Mesenchymal stem cell (in vitro differentiated cells and primary cell): ENCODE data around the gene TARP.

Experiments
- DNase-seq: peaks from one replicate; pipeline ENCODE4 v3.0.0-alpha.2; 2013
- H2AFZ ChIP-seq: one replicate; pipeline ENCODE4 v1.6.1; 2013; ENCODE audit warnings: low read depth, mild to moderate bottlenecking, control low read depth, inconsistent platforms, low read length, moderate library complexity
- H2AK5ac ChIP-seq: 2 replicates; pipeline ENCODE4 v1.6.1; 2013; ENCODE audit warnings: low read length, moderate library complexity, mild to moderate bottlenecking, inconsistent platforms; ENCODE audit not compliant: severe bottlenecking
- H2BK120ac ChIP-seq: one replicate; pipeline ENCODE4 v1.6.1; 2013; ENCODE audit warnings: low read depth, mild to moderate bottlenecking, inconsistent platforms, low read length, moderate library complexity
- H2BK12ac ChIP-seq, 2 experiments: one replicate each; pipeline ENCODE4 v1.6.1; 2013; ENCODE audit warnings: inconsistent platforms in 2 of 2, low read length in 2 of 2, mild to moderate bottlenecking in 2 of 2, moderate library complexity in 2 of 2, control low read depth in 1 of 2
- H2BK15ac ChIP-seq: one replicate; pipeline ENCODE4 v1.6.1; 2013; ENCODE audit warnings: mild to moderate bottlenecking, low read depth, inconsistent platforms; ENCODE audit not compliant: poor library complexity, severe bottlenecking
- H2BK5ac ChIP-seq: 2 replicates; pipeline ENCODE4 v1.6.1; 2013; ENCODE audit warnings: low read depth, mild to moderate bottlenecking, low read length, control low read depth, inconsistent platforms; ENCODE audit not compliant: poor library complexity, severe bottlenecking
- H3K14ac ChIP-seq, 2 experiments: one replicate each; pipeline ENCODE4 v1.6.1; 2013; ENCODE audit warnings: inconsistent platforms in 2 of 2, low read length in 2 of 2, control low read depth in 1 of 2, mild to moderate bottlenecking in 1 of 2, moderate library complexity in 1 of 2
- H3K18ac ChIP-seq, 2 experiments: one replicate each; pipeline ENCODE4 v1.6.1; 2013; ENCODE audit warnings: inconsistent platforms in 2 of 2, low read length in 2 of 2, control low read depth in 1 of 2, low read depth in 1 of 2, mild to moderate bottlenecking in 1 of 2
- H3K23ac ChIP-seq, 2 experiments: one replicate each; pipeline ENCODE4 v1.6.1; 2013; ENCODE audit warnings: inconsistent platforms in 2 of 2, low read length in 2 of 2, mild to moderate bottlenecking in 2 of 2, moderate library complexity in 2 of 2, control low read depth in 1 of 2
- H3K27ac ChIP-seq: 2 replicates; pipeline ENCODE4 v1.5.1; 2013; ENCODE audit warnings: mild to moderate bottlenecking, moderate library complexity, low read length, control low read depth, inconsistent platforms; ENCODE audit not compliant: poor library complexity, severe bottlenecking
- H3K27me3 ChIP-seq, 2 experiments: 2 replicates each; pipeline versions ENCODE4 v1.6.1 to v1.7.0; 2013; ENCODE audit warnings: low read length in 2 of 2, mild to moderate bottlenecking in 2 of 2, moderate library complexity in 2 of 2, control low read depth in 1 of 2, inconsistent platforms in 1 of 2; ENCODE audit not compliant: control insufficient read depth in 1 of 2, insufficient read depth in 1 of 2
- H3K36me3 ChIP-seq, 2 experiments: 2 replicates each; pipeline versions ENCODE4 v1.6.1 to v1.7.0; 2013; ENCODE audit warnings: low read length in 2 of 2, control low read depth in 1 of 2, inconsistent platforms in 1 of 2, low read depth in 1 of 2, mild to moderate bottlenecking in 1 of 2; ENCODE audit not compliant: insufficient read depth in 2 of 2, control insufficient read depth in 1 of 2
- H3K4ac ChIP-seq, 2 experiments: one replicate each; pipeline ENCODE4 v1.6.1; 2013; ENCODE audit warnings: inconsistent platforms in 2 of 2, low read length in 2 of 2, mild to moderate bottlenecking in 2 of 2, moderate library complexity in 2 of 2, control low read depth in 1 of 2, low read depth in 1 of 2
- H3K4me1 ChIP-seq: 2 replicates; pipeline ENCODE4 v1.6.1; 2013; ENCODE audit warnings: low read depth, low read length, control low read depth; ENCODE audit not compliant: control insufficient read depth, insufficient read depth
- H3K4me2 ChIP-seq: 2 replicates; pipeline ENCODE4 v1.6.1; 2013; ENCODE audit warnings: low read length, mild to moderate bottlenecking, inconsistent platforms; ENCODE audit not compliant: poor library complexity, severe bottlenecking
- H3K4me3 ChIP-seq, 2 experiments: 2 replicates each; pipeline versions ENCODE4 v1.5.1 to v1.7.0; 2013; ENCODE audit warnings: low read length in 2 of 2, mild to moderate bottlenecking in 2 of 2, control low read depth in 1 of 2, low read depth in 1 of 2; ENCODE audit not compliant: insufficient read depth in 1 of 2
- H3K79me1 ChIP-seq: replicated peaks from 2 replicates; pipeline ENCODE4 v1.6.1; 2013; ENCODE audit warnings: mild to moderate bottlenecking, control low read depth, low read length, inconsistent platforms; ENCODE audit not compliant: poor library complexity, severe bottlenecking
- H3K9ac ChIP-seq: 2 replicates; pipeline ENCODE4 v1.7.0; 2013; ENCODE audit warnings: mild to moderate bottlenecking, low read length, moderate library complexity
- H3K9me3 ChIP-seq: 2 replicates; pipeline ENCODE4 v1.7.0; 2013; ENCODE audit warnings: mild to moderate bottlenecking, low read length; ENCODE audit not compliant: control insufficient read depth
- H4K8ac ChIP-seq: one replicate; pipeline ENCODE4 v1.6.1; 2013; ENCODE audit warnings: inconsistent platforms, mild to moderate bottlenecking, low read length, moderate library complexity
- H4K91ac ChIP-seq: one replicate; pipeline ENCODE4 v1.6.1; 2013; ENCODE audit warnings: mild to moderate bottlenecking, low read length, inconsistent platforms
- WGBS: methylation state at CpG from one replicate; pipeline ENCODE4 v1.1.7; 2013; ENCODE audit warnings: mixed read lengths; 5-methylcytosine and 5-hydroxymethylcytosine counted together

The TARP gene

DNA sequence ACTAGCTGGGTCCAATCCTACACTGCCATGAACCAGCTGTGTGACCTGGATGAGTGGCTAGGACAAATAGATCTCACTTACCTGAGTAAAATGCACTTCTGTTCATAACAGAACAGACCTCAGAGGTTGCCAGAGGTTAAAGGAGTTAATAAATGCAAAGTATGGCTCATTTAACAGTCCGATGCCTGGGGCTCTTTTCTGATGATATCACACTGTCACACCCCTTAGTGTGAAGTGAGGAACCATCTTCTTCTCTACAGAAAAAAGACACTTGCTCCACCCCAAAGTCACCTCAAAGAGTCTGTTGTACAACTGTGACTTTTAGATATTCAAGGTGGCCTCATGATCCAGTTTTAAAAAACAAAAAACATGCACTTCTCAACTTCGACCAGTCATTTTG, 21.5 kb upstream of the TARP start:
- Histone ChIP-seq H2BK15ac (no peak overlapping the region), H2BK12ac (no peak overlapping the region), H3K36me3 (no peaks in the 10 kb centered on the region), H3K14ac (no peak overlapping the region), H3K9ac (no peak overlapping the region), H4K91ac (no peak overlapping the region), H2BK120ac (no peak overlapping the region), H4K8ac (no peak overlapping the region), H2AFZ (no peak overlapping the region), H3K18ac (no peak overlapping the region), H2AK5ac (no peak overlapping the region), H3K79me1 (no peaks in the 10 kb centered on the region), H2BK5ac (no peak overlapping the region), H3K4me3 (no peak overlapping the region), H3K27me3 (peaks cover 9 to 22% of the 10 kb centered on the region in 2 experiments), H3K4me1 (peaks cover 4% of the 10 kb centered on the region), H3K9me3 (no peaks in the 10 kb centered on the region), H3K27ac (no peak overlapping the region), H3K4ac (no peak overlapping the region), H3K4me2 (no peak overlapping the region), H3K23ac (no peak overlapping the region)
- 100% methylated on average over 1 of the region's 2 CpGs for WGBS
- DNase-seq = no peak

DNA sequence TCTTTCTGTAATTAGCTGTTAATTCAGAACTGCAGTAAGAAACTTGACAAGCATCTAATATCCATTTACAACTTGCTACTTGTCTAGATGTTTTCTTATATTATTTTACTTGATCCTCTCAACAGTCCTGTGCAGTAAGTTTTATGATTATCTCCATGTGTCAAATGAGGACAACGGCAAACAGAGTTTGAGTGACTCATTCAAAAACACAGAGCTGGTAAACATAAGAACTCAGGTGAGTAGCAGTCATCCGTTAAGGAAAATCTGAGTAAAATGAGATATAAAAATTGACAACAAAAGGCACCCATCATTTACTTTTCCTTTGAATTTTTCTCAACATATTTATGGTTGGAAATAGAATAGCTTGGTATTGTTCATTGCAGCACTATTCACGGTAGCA, 19.0 kb upstream of the TARP start:
- Histone ChIP-seq H3K79me1 (no peaks in the 10 kb centered on the region), H2BK12ac (no peak overlapping the region), H3K4me3 (no peak overlapping the region), H2AK5ac (no peak overlapping the region), H3K4me2 (no peak overlapping the region), H4K8ac (no peak overlapping the region), H3K27ac (no peak overlapping the region), H3K36me3 (no peaks in the 10 kb centered on the region), H2BK5ac (no peak overlapping the region), H2BK120ac (no peak overlapping the region), H3K14ac (no peak overlapping the region), H3K23ac (no peak overlapping the region), H3K4ac (no peak overlapping the region), H2BK15ac (no peak overlapping the region), H3K9me3 (no peaks in the 10 kb centered on the region), H2AFZ (no peak overlapping the region), H4K91ac (no peak overlapping the region), H3K9ac (no peak overlapping the region), H3K18ac (no peak overlapping the region), H3K27me3 (peaks cover 0 to 12% of the 10 kb centered on the region in 2 experiments), H3K4me1 (peaks cover 4% of the 10 kb centered on the region)
- 83% methylated on average over 2 of the region's 3 CpGs for WGBS
- no peak for DNase-seq

DNA sequence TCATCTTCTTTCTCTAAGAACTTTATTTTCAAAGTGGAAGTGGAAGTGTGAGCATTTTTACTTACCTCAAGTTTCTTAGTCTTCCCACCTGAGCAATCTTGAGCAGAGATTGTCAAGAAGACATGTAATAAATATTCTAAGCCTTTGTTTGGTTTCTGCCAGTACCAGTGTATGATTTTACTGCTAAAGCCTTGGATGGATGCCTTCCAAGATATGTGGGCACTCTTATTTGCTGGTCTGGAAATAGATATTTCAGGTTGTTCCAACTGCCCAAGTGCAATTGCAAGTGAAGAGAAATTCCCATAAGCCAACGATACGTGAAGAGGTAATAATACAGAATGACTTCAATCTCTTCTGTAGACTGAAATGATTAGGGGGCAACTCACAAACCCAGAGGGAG, 18.2 kb upstream of the TARP start:
- Histone ChIP-seq H3K4ac (no peak overlapping the region), H3K79me1 (no peaks in the 10 kb centered on the region), H3K36me3 (no peaks in the 10 kb centered on the region), H3K14ac (no peak overlapping the region), H4K91ac (no peak overlapping the region), H2BK12ac (no peak overlapping the region), H2AK5ac (no peak overlapping the region), H4K8ac (no peak overlapping the region), H3K4me2 (no peak overlapping the region), H3K27ac (no peak overlapping the region), H2BK15ac (no peak overlapping the region), H3K9ac (no peak overlapping the region), H3K4me1 (peaks cover 4% of the 10 kb centered on the region), H3K23ac (no peak overlapping the region), H3K18ac (no peak overlapping the region), H3K27me3 (peaks cover 0 to 10% of the 10 kb centered on the region in 2 experiments), H2BK5ac (no peak overlapping the region), H2AFZ (no peak overlapping the region), H3K4me3 (no peak overlapping the region), H3K9me3 (no peaks in the 10 kb centered on the region), H2BK120ac (no peak overlapping the region)
- WGBS = 97% methylated on average over 2 of the region's 2 CpGs
- DNase-seq = no peak

DNA sequence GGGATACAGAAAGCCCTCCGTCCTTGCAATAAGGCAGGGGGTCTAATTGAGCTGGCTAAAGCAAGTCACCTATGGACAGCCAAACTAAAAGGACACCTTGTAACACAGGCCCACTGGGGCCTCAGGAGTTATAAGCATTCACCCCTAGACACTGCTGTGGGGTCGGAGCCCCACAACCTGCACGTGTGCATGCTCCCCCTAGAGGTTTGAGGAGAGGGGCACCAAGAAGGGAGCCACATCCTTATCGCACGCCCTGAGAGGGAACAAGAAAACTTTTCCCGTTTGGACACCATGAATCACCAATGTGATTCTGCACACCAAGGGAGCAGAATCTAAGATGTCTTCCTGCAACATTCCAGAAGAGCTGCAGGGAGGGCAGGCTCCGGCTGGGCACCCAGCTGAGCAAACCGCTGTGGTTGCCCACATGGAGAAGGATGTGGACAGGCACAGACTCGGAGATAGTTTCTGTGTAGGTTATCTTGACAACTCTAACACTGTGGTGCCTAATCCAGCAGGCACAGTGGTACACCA, 17.7 kb upstream of the TARP start:
- H2AK5ac ChIP-seq = no peak overlapping the region

More for the DNA sequence above, 17.7 kb upstream of the TARP start:
- Histone ChIP-seq H3K14ac (no peak overlapping the region), H3K27me3 (peaks cover 3 to 9% of the 10 kb centered on the region in 2 experiments), H3K4me3 (no peak overlapping the region), H2BK15ac (no peak overlapping the region), H4K91ac (no peak overlapping the region), H2AFZ (no peak overlapping the region), H4K8ac (no peak overlapping the region), H3K9ac (no peak overlapping the region), H3K4me1 (peaks cover 4% of the 10 kb centered on the region), H3K36me3 (no peaks in the 10 kb centered on the region), H3K79me1 (no peaks in the 10 kb centered on the region), H3K18ac (no peak overlapping the region), H3K23ac (no peak overlapping the region), H3K4me2 (no peak overlapping the region), H2BK120ac (no peak overlapping the region), H2BK12ac (no peak overlapping the region), H3K9me3 (no peaks in the 10 kb centered on the region), H3K4ac (no peak overlapping the region), H3K27ac (no peak overlapping the region), H2BK5ac (no peak overlapping the region)
- 80% methylated on average over 8 of the region's 9 CpGs for WGBS
- no peak for DNase-seq
